Pancreas (tissue), 10 donors: Measurements from ENCODE around the gene HIVEP3. TPM values are rescaled to one million over a fixed set of nuclear protein-coding genes. Genes with fewer than 3 reads are reported as not detected.

Experiments used
- ATAC-seq, 4 donors: fragments of 200-7000 bp; cut with Tn5 transposase; one replicate each; pipeline versions ENCODE4 v1.8.0 to v1.9.1; 2020; ENCODE audit warnings: mild to moderate bottlenecking in 4 of 4, moderate library complexity in 4 of 4
- DNase-seq, 6 donors: peaks; one replicate each; pipeline ENCODE4 v3.0.0-alpha.2; 2020
- FAIRE-seq: peaks from 2 replicates; lab custom pipeline; 2012; peaks lifted over from hg19 to GRCh38; lab: Jason Lieb, UNC
- H3K27ac ChIP-seq, 4 donors: fragments of 200-600 bp; sonication (generic); 1 replicate in 3 of 4; 2 replicates in 1 of 4; pipeline versions ENCODE4 v1.5.0 to v1.8.0; 2020
- H3K27me3 ChIP-seq, 4 donors: fragments of 200-600 bp; one replicate each; pipeline ENCODE4 v1.8.0; 2021
- H3K36me3 ChIP-seq, 3 donors: fragments of 200-600 bp; sonication (generic) in 1 of 3; one replicate each; pipeline versions ENCODE4 v1.5.0 to v1.8.0; 2020 to 2021
- H3K4me1 ChIP-seq, 3 donors: fragments of 200-600 bp; one replicate each; pipeline ENCODE4 v1.8.0; 2021
- H3K4me3 ChIP-seq, 4 donors: fragments of 200-600 bp; sonication (generic) in 2 of 4; one replicate each; pipeline versions ENCODE4 v1.5.0 to v1.8.0; 2020 to 2021
- H3K9me3 ChIP-seq, 4 donors: fragments of 200-600 bp; one replicate each; pipeline ENCODE4 v1.8.0; 2021
- CTCF ChIP-seq, 4 donors: fragments of 200-600 bp; sonication (generic) in 3 of 4; IDR thresholded peaks; one replicate each; pipeline versions ENCODE4 v1.5.0 to v1.8.0; 2021; ENCODE audit warnings: antibody characterized with exemption in 4 of 4
- WGBS, 2 donors: extraction: QIAGEN DNeasy Blood & Tissue Kit; methylation state at CpG; one replicate each; pipeline ENCODE4 v1.1.7; 2013; 5-methylcytosine and 5-hydroxymethylcytosine counted together
- intact Hi-C, 3 donors: fragments of 100-400 bp; cut with DNase I; formaldehyde crosslinking; loops; one replicate each; pipeline versions ENCODE4 v1.11.1 to v1.14.2; 2022
- polyA plus RNA-seq, 2 donors: library from polyadenylated mRNA; stranded (reverse); fragments of 200-250 nt; gene quantifications; one replicate each; pipeline ENCODE4 v1.2.3, GENCODE V29; 2013
- total RNA-seq, 6 donors: library from RNA; stranded (reverse); fragmentation: NEBNext Ultra II Directional in 4 of 6; extraction: Animal tissue kit (Norgen Biotek cat#: 25700) in 4 of 6; gene quantifications; one replicate each; pipeline versions ENCODE4 v1.2.1 to v1.2.4, GENCODE V29; 2021 to 2023
- donor health status: healthy with polysubstance abuse.
- donor health status: DM: no; HTN: no; CAD: no; lungs with moderate emphysema.
- donor health status: DM: no; HTN: no; CAD: no.
- donor health status: control.
- donor health status: control.
- donor health status: Bipolar disorder and iron deficiency.
- donor health status: DM: yes; HTN: yes; CAD: no.
- donor health status: DM: no; HTN: no; CAD: no.
- donor health status: DM: no; HTN: no; CAD: no.
- donor health status: DM: yes; HTN: yes; CAD: no.

Gene HIVEP3
- total and polyA plus RNA-seq, 8 donors, result 2.7 to 5.0 (median 3.1) TPM

- Histone ChIP-seq H3K4me1 (no peaks in the 10 kb centered on the region), H3K27ac (no peak overlapping the region), H3K36me3 (no peaks in the 10 kb centered on the region), H3K27me3 (no peaks in the 10 kb centered on the region), H3K4me3 (no peak overlapping the region), H3K9me3 (no peaks in the 10 kb centered on the region)
- no peak for FAIRE-seq
- TF ChIP-seq CTCF (IDR thresholded peaks at IDR 0.05), result no peak
- intact Hi-C loops, result no loop called here
- ATAC-seq, result no peak
- DNase-seq, result no peak
These were observed 356.4 kb downstream of the HIVEP3 start for GRCh38 chr1:41562328-41562727.

- DNase-seq, result no peak
- ATAC-seq, result no peak
- intact Hi-C loops, result no loop called here
- no peak overlapping the region for H3K4me3 ChIP-seq
- TF ChIP-seq CTCF (IDR thresholded peaks at IDR 0.05), result no peak
- H3K27ac ChIP-seq, result no peak overlapping the region
- H3K4me1 ChIP-seq, result no peaks in the 10 kb centered on the region
- H3K9me3 ChIP-seq, result no peaks in the 10 kb centered on the region
- FAIRE-seq, result no peak
- no peaks in the 10 kb centered on the region for H3K27me3 ChIP-seq
- no peaks in the 10 kb centered on the region for H3K36me3 ChIP-seq
- WGBS, 2 donors, result 94 to 100% methylated on average over 1 of the region's 1 CpG
These were observed 357.8 kb downstream of the HIVEP3 start for GRCh38 chr1:41560931-41561330.

GRCh38 chr1:41560496-41560895 is 358.2 kb downstream of the HIVEP3 start:
- DNase-seq, result no peak
- Histone ChIP-seq H3K27ac (no peak overlapping the region), H3K9me3 (no peaks in the 10 kb centered on the region), H3K4me3 (no peak overlapping the region), H3K36me3 (no peaks in the 10 kb centered on the region), H3K4me1 (no peaks in the 10 kb centered on the region), H3K27me3 (no peaks in the 10 kb centered on the region)
- ATAC-seq, result no peak
- TF ChIP-seq CTCF (IDR thresholded peaks at IDR 0.05), result no peak
- intact Hi-C loops, result no loop called here
- WGBS, 2 donors, result 85 to 88% methylated on average over 5 of the region's 5 CpGs
- FAIRE-seq, result no peak

GRCh38 chr1:41559331-41559730 is 359.4 kb downstream of the HIVEP3 start:
- H3K27me3 ChIP-seq, result no peaks in the 10 kb centered on the region
- H3K27ac ChIP-seq, result no peak overlapping the region
- TF ChIP-seq CTCF (IDR thresholded peaks at IDR 0.05), result no peak
- intact Hi-C loops, result no loop called here
- H3K4me3 ChIP-seq, result no peak overlapping the region
- DNase-seq, result no peak
- H3K4me1 ChIP-seq, result no peaks in the 10 kb centered on the region
- WGBS, 2 donors, result 66 to 76% methylated on average over 5 of the region's 5 CpGs
- no peaks in the 10 kb centered on the region for H3K9me3 ChIP-seq
- no peaks in the 10 kb centered on the region for H3K36me3 ChIP-seq
- no peak for ATAC-seq
- no peak for FAIRE-seq

DNA sequence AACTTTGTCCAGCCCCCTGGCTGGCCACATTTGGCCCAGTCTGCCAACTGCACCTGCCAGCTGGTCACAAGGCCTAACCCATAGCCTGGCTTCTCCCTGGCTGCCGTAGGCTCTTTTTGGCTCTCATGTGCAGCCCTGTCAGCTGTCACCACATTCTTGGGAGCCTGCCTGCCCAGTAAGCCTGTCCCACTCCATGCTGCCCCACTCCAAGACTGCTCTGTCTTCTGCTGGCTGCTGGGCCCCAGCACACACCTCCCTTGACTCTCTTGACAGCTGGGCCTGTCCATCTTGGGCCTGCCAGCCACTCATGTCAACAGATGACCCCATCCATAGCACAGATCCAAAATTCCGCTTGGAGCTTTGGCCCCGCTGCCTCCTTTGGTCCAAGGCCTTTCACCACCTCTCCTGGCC is 360.0 kb downstream of the HIVEP3 start:
- intact Hi-C loops, result no loop called here
- TF ChIP-seq CTCF (IDR thresholded peaks at IDR 0.05), result no peak
- ATAC-seq (peak; percentile 29 to 76 (median 61)), FAIRE-seq (no peak), DNase-seq (peak in 2 of 6 donors; percentile 16 to 47)
- H3K27me3 ChIP-seq, result no peaks in the 10 kb centered on the region
- no peak overlapping the region for H3K4me3 ChIP-seq
- H3K27ac ChIP-seq, result no peak overlapping the region
- H3K9me3 ChIP-seq, result no peaks in the 10 kb centered on the region
- 63 to 70% methylated on average over 3 of the region's 3 CpGs for WGBS, 2 donors
- no peaks in the 10 kb centered on the region for H3K4me1 ChIP-seq
- H3K36me3 ChIP-seq, result no peaks in the 10 kb centered on the region
